ENCODE results near the gene R3HDM2. TPM values are rescaled to one million over a fixed set of nuclear protein-coding genes. Genes with fewer than 3 reads are reported as not detected.

Gene R3HDM2
- total RNA-seq, 1 experiment from 2014 or later = 34.7 TPM

GRCh38 chr12:57323416-57323815 lies 107.4 kb downstream of the R3HDM2 start (continued):
- TF ChIP-seq E2F5 (CRISPR knock-in tag; IDR thresholded peaks at IDR 0.05) = no peak
- TF ChIP-seq ZNF512 (CRISPR knock-in tag; IDR thresholded peaks at IDR 0.05; ENCODE audit: borderline replicate concordance) = no peak
- no peak for TF ChIP-seq USF1 (CRISPR knock-in tag; IDR thresholded peaks at IDR 0.05)
- no peak for TF ChIP-seq ATF3 (CRISPR knock-in tag; conservative IDR thresholded peaks at IDR 0.05)
- TF ChIP-seq ELF4 (CRISPR knock-in tag; IDR thresholded peaks at IDR 0.05; ENCODE audit: low read depth) = no peak
- no peak for TF ChIP-seq ZNF138 (CRISPR knock-in tag; conservative IDR thresholded peaks at IDR 0.05)
- TF ChIP-seq SMAD3 (CRISPR knock-in tag; IDR thresholded peaks at IDR 0.05; ENCODE audit: borderline replicate concordance) = no peak
- TF ChIP-seq KAT7 (CRISPR knock-in tag; IDR thresholded peaks at IDR 0.05; ENCODE audit: borderline replicate concordance) = no peak

GRCh38 chr12:57320639-57321038 lies 110.2 kb downstream of the R3HDM2 start:
- Mint-ChIP-seq H3K36me3 (no peaks in the 10 kb centered on the region), H3K9me3 (no peaks in the 10 kb centered on the region), H3K4me3 (no peak overlapping the region), H3K4me1 (no peaks in the 10 kb centered on the region), H3K27me3 (ENCODE audit: low read depth) (no peaks in the 10 kb centered on the region), H3K27ac (no peak overlapping the region)
- ChIA-PET CTCF (interaction anchor here (1.3 kb wide), 1 partner anchor 138 kb away, joined by 5 read pairs; the partner anchor contains the start of gene GLI1), POLR2A (interaction anchor here (0.8 kb wide), 1 partner anchor 1498 kb away, joined by 3 read pairs; no protein-coding TSS in a partner anchor)
- DNase-seq (ENCODE audit: low spot score) = no peak
- ATAC-seq = no peak
- TF ChIP-seq GRHL2 (CRISPR knock-in tag; IDR thresholded peaks at IDR 0.05; ENCODE audit: insufficient replicate concordance, severe bottlenecking) = no peak
- TF ChIP-seq CBFB (CRISPR knock-in tag; IDR thresholded peaks at IDR 0.05; ENCODE audit: low read depth) = no peak
- no peak for TF ChIP-seq SMAD4 (CRISPR knock-in tag; IDR thresholded peaks at IDR 0.05)
- TF ChIP-seq ARID4B (CRISPR knock-in tag; IDR thresholded peaks at IDR 0.05; ENCODE audit: borderline replicate concordance) = no peak
- no peak for TF ChIP-seq ZNF138 (CRISPR knock-in tag; conservative IDR thresholded peaks at IDR 0.05)
- no peak for TF ChIP-seq MAX (CRISPR knock-in tag; IDR thresholded peaks at IDR 0.05)

Data from WTC11 (cell line).